B cell (primary cell): ENCODE data around the gene AGBL4. TPM values are rescaled to one million over a fixed set of nuclear protein-coding genes. Genes with fewer than 3 reads are reported as not detected.

Experiments used
- ATAC-seq: fragments of 200-7000 bp; cut with Tn5 transposase; one replicate; pipeline ENCODE4 v1.10.0; 2021; ENCODE audit warnings: low read depth, mild to moderate bottlenecking, moderate number of reproducible peaks, moderate library complexity
- CTCF ChIA-PET: fragments of 350-600 bp; sonication (Branson Sonifier 250); formaldehyde crosslinking; loops from one replicate; lab custom pipeline; 2021; ENCODE audit warnings: antibody characterized with exemption, inconsistent platforms; lab: Charles Lee
- POLR2A ChIA-PET: fragments of 350-600 bp; sonication (Branson Sonifier 250); formaldehyde crosslinking; loops from one replicate; lab custom pipeline; 2021; ENCODE audit warnings: antibody characterized with exemption; lab: Charles Lee
- DNase-seq: peaks from one replicate; pipeline ENCODE4 v3.0.0; 2013
- H2AFZ ChIP-seq: 2 replicates; pipeline ENCODE4 v1.6.1; 2012; ENCODE audit warnings: mild to moderate bottlenecking, low read depth, low read length; ENCODE audit not compliant: insufficient read depth, poor library complexity, severe bottlenecking
- H3K27ac ChIP-seq, 2 donors: 1 replicate in 1 of 2; 2 replicates in 1 of 2; pipeline ENCODE4 v1.5.1; 2012 to 2013; ENCODE audit warnings: low read length in 2 of 2, mild to moderate bottlenecking in 2 of 2, moderate library complexity in 1 of 2
- H3K27me3 ChIP-seq, 4 experiments: fragments of 200-600 bp in 1 of 4; sonication (generic) in 1 of 4; replicated peaks in 1 of 4; 1 replicate in 2 of 4; 2 replicates in 2 of 4; pipeline versions ENCODE4 v1.6.1 to v1.7.0; 2013 to 2016; ENCODE audit warnings: low read length in 3 of 4, mild to moderate bottlenecking in 2 of 4, mixed read lengths in 1 of 4, moderate library complexity in 1 of 4; ENCODE audit not compliant: insufficient read depth in 4 of 4, control insufficient read depth in 3 of 4; ENCODE audit errors: control extremely low read depth in 1 of 4
- H3K36me3 ChIP-seq, 2 experiments: replicated peaks in 1 of 2; 1 replicate in 1 of 2; 2 replicates in 1 of 2; pipeline versions ENCODE4 v1.6.1 to v1.7.1; 2013; ENCODE audit warnings: low read length in 1 of 2; ENCODE audit not compliant: insufficient read depth in 2 of 2, control insufficient read depth in 1 of 2; ENCODE audit errors: control extremely low read depth in 1 of 2, extremely low read depth in 1 of 2
- H3K4me1 ChIP-seq, 2 donors: fragments of 200-600 bp in 1 of 2; sonication (generic) in 1 of 2; 1 replicate in 1 of 2; 2 replicates in 1 of 2; pipeline versions ENCODE4 v1.5.1 to v1.6.1; 2013 to 2017; ENCODE audit warnings: low read length in 2 of 2; ENCODE audit not compliant: control insufficient read depth in 2 of 2, insufficient read depth in 2 of 2
- H3K4me2 ChIP-seq: replicated peaks from 2 replicates; pipeline ENCODE3; 2012; ENCODE audit warnings: mild to moderate bottlenecking, low read depth, low read length; ENCODE audit not compliant: poor library complexity, severe bottlenecking
- H3K4me3 ChIP-seq, 5 experiments: fragments of 200-600 bp in 1 of 5; sonication (generic) in 1 of 5; 1 replicate in 3 of 5; 2 replicates in 2 of 5; pipeline versions ENCODE4 v1.5.1 to v1.7.0; 2011 to 2016; ENCODE audit warnings: low read length in 4 of 5, mild to moderate bottlenecking in 4 of 5, low read depth in 2 of 5, control low read depth in 1 of 5, moderate library complexity in 1 of 5; ENCODE audit not compliant: insufficient read depth in 1 of 5; ENCODE audit errors: control extremely low read depth in 1 of 5, extremely low read depth in 1 of 5
- H3K79me2 ChIP-seq: fragments of 200-600 bp; sonication (generic); one replicate; pipeline ENCODE4 v1.6.0; 2016; ENCODE audit warnings: low read length; ENCODE audit not compliant: control insufficient read depth, insufficient read depth
- H3K9ac ChIP-seq: fragments of 200-600 bp; sonication (generic); 2 replicates; pipeline ENCODE4 v1.6.1; 2017; ENCODE audit warnings: mild to moderate bottlenecking, low read length, moderate library complexity
- H3K9me3 ChIP-seq, 3 donors: one replicate each; pipeline versions ENCODE4 v1.6.1 to v1.7.1; 2013; ENCODE audit warnings: low read length in 2 of 3; ENCODE audit not compliant: control insufficient read depth in 2 of 3, insufficient read depth in 1 of 3; ENCODE audit errors: control extremely low read depth in 1 of 3
- H4K20me1 ChIP-seq: 2 replicates; pipeline ENCODE4 v1.6.0; 2012; ENCODE audit warnings: mild to moderate bottlenecking, low read length; ENCODE audit not compliant: insufficient read depth, control insufficient read depth, poor library complexity, severe bottlenecking
- H3K27ac Mint-ChIP-seq: one replicate; pipeline ENCODE4 v1.8.0; 2021; ENCODE audit warnings: mixed read lengths
- H3K27me3 Mint-ChIP-seq: one replicate; pipeline ENCODE4 v1.8.0; 2021; ENCODE audit warnings: mixed read lengths
- H3K4me1 Mint-ChIP-seq: one replicate; pipeline ENCODE4 v1.8.0; 2021; ENCODE audit warnings: mixed read lengths
- H3K4me3 Mint-ChIP-seq: one replicate; pipeline ENCODE4 v1.8.0; 2021; ENCODE audit warnings: mixed read lengths
- H3K9me3 Mint-ChIP-seq: one replicate; pipeline ENCODE4 v1.8.0; 2022; ENCODE audit warnings: mixed read lengths; ENCODE audit not compliant: insufficient read depth
- EZH2 ChIP-seq: IDR thresholded peaks from 2 replicates; pipeline ENCODE4 v1.6.1; 2012; ENCODE audit warnings: borderline replicate concordance, low read depth, mild to moderate bottlenecking, moderate library complexity, low read length; ENCODE audit not compliant: insufficient read depth, poor library complexity, severe bottlenecking
- WGBS: methylation state at CpG from one replicate; pipeline ENCODE4 v1.1.5; 2013; ENCODE audit warnings: missing lambda C conversion rate; ENCODE audit not compliant: insufficient coverage; 5-methylcytosine and 5-hydroxymethylcytosine counted together
- intact Hi-C: fragments of 100-400 bp; cut with micrococcal nuclease; formaldehyde crosslinking; loops from one replicate; pipeline ENCODE4 v1.10.0; 2022
- polyA plus RNA-seq: library from polyadenylated mRNA; depleted of rRNA; stranded (reverse); fragments of >200 nt; gene quantifications from 2 replicates; pipeline ENCODE4 v1.2.3, GENCODE V29; 2012
- total RNA-seq, 2 donors: library from RNA; stranded (reverse); fragments of 120-200 nt in 1 of 2; gene quantifications; 1 replicate in 1 of 2; 2 replicates in 1 of 2; pipeline versions ENCODE4 v1.2.3 to v1.2.4, GENCODE V29; 2013 to 2022
- TF ChIP-seq, protein P1 (sequence below): fragments of 200-600 bp; IDR thresholded peaks from one replicate; pipeline ENCODE4 v1.8.0; 2022; ENCODE audit warnings: antibody characterized with exemption, mild to moderate bottlenecking

AGBL4 gene
- total and polyA plus RNA-seq, 2 donors (not counting 1 experiment from before 2014, with no cell fraction given), result 0.07 to 0.12 TPM

DNA sequence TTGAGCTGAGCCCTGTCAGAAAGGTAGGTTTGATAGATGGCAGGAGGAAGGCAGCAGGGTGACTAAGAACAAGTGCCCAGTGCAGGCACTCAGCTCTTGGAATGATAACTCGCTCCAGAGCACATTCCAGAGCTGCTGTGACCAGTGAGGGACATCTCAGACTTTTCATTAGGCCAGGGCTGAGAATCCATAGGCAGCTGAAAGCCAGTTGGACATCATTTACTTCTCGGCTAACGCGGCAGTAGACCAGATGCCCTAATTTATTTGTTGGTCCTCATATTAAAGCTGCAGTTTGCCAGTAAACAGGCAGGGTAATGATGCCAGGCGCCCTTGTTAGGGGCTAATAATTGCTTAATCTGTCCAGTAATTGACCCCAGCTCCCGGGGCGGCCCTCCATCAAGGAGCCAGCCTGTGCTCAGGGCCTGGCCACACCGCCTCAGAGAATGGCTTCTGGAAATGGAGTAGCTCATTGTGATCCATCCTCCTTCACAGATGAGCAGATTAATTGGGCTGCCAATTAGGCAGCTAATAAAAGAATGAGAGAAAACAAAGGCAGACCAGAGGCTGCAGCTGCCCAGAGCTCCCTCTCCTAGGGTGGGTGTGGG, 1369.0 kb downstream of the AGBL4 start:
- H3K27ac ChIP-seq, result no peak overlapping the region
- H3K9me3 ChIP-seq, result no peaks in the 10 kb centered on the region
- no peak overlapping the region for H3K4me3 Mint-ChIP-seq
- no peak overlapping the region for H3K9ac ChIP-seq
- POLR2A ChIA-PET, result no interaction called here
- H3K4me3 ChIP-seq, result no peak overlapping the region
- H2AFZ ChIP-seq, result no peak overlapping the region
- H3K4me1 ChIP-seq, result peaks cover 0 to 3% of the 10 kb centered on the region in 2 donors
- 92% methylated on average over 6 of the region's 8 CpGs for WGBS
- intact Hi-C loops, result no loop called here
- H3K4me2 ChIP-seq, result no peak overlapping the region
- no peak for DNase-seq
- H4K20me1 ChIP-seq, result no peaks in the 10 kb centered on the region
- no peak for ATAC-seq
- H3K9me3 Mint-ChIP-seq, result no peaks in the 10 kb centered on the region
- peaks cover 9% of the 10 kb centered on the region for H3K4me1 Mint-ChIP-seq
- TF ChIP-seq, protein P1, sequence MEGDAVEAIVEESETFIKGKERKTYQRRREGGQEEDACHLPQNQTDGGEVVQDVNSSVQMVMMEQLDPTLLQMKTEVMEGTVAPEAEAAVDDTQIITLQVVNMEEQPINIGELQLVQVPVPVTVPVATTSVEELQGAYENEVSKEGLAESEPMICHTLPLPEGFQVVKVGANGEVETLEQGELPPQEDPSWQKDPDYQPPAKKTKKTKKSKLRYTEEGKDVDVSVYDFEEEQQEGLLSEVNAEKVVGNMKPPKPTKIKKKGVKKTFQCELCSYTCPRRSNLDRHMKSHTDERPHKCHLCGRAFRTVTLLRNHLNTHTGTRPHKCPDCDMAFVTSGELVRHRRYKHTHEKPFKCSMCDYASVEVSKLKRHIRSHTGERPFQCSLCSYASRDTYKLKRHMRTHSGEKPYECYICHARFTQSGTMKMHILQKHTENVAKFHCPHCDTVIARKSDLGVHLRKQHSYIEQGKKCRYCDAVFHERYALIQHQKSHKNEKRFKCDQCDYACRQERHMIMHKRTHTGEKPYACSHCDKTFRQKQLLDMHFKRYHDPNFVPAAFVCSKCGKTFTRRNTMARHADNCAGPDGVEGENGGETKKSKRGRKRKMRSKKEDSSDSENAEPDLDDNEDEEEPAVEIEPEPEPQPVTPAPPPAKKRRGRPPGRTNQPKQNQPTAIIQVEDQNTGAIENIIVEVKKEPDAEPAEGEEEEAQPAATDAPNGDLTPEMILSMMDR, result no peak
- TF ChIP-seq EZH2, result no peak
- no peaks in the 10 kb centered on the region for H3K27me3 ChIP-seq
- no peaks in the 10 kb centered on the region for H3K36me3 ChIP-seq
- no peaks in the 10 kb centered on the region for H3K27me3 Mint-ChIP-seq
- H3K27ac Mint-ChIP-seq, result no peak overlapping the region
- CTCF ChIA-PET, result interaction anchor here (1.1 to 1.2 kb wide), 2 partner anchors 20 to 23 kb away, joined by 3 read pairs; no protein-coding TSS in a partner anchor
- H3K79me2 ChIP-seq, result no peaks in the 10 kb centered on the region

DNA sequence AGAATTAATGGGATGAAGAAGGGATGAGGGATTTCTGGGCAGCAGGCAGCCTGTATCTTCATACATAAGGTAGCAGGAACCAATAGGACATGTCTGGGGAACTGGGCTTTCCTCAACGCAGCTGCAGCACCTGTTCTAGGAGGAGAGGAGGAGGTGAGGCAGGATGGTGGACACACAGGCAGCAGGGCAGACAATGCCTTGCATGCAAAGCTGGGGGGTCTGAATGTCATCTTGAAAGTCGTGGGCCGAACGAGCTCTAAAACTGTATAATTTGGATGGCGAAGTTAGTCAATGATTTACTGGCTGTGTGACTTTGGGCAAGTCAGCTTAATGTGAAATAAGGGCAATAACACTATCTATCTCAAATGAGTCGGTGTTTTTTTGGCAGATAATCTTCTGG, 1371.4 kb downstream of the AGBL4 start:
- TF ChIP-seq EZH2, result no peak
- TF ChIP-seq, protein P1, result no peak
- Histone ChIP-seq H3K79me2 (no peaks in the 10 kb centered on the region), H2AFZ (no peak overlapping the region), H3K27me3 (no peaks in the 10 kb centered on the region), H3K4me3 (no peak overlapping the region), H4K20me1 (no peaks in the 10 kb centered on the region), H3K27ac (no peak overlapping the region), H3K9ac (no peak overlapping the region), H3K4me2 (no peak overlapping the region), H3K9me3 (no peaks in the 10 kb centered on the region), H3K36me3 (no peaks in the 10 kb centered on the region), H3K4me1 (no peaks in the 10 kb centered on the region)
- no peak for DNase-seq
- Mint-ChIP-seq H3K27ac (no peak overlapping the region), H3K27me3 (no peaks in the 10 kb centered on the region), H3K9me3 (no peaks in the 10 kb centered on the region), H3K4me3 (no peak overlapping the region), H3K4me1 (no peaks in the 10 kb centered on the region)
- ATAC-seq, result no peak
- ChIA-PET POLR2A (no interaction called here), CTCF (no interaction called here)
- WGBS, result 86% methylated on average over 4 of the region's 6 CpGs
- intact Hi-C loops, result no loop called here
